GM21786 (cell line): ENCODE measurements around the gene RUSC2.
"Not testable (repeated sequence)": the region's sequence is repeated elsewhere in the genome, so short reads cannot be mapped to it uniquely, and the experiment has no call there.

Experiments used
- ATAC-seq: cut with Tn5 transposase; IDR thresholded peaks from one replicate; pipeline ENCODE4 v1.9.1; 2021; ENCODE audit not compliant: unreplicated experiment

Gene RUSC2

DNA sequence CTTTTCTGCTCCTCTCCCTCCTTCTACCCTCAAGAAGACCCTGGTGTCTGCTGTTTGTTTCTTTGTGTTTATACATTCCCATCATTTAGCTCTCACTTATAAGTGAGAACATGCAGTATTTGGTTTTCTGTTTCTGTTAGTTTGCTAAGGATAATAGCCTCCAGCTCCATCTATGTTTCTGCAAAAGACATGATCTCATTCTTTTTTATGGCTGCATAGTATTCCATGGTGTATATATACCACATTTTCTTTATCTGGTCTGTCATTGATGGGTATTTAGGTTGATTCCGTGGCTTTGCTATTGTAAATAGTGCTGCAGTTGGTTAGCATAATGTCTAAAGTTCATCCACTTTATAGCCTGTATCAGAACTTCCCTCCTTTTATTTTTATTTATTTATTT lies 3.2 kb downstream of the RUSC2 start:
- ATAC-seq = not testable (repeated sequence)

- no peak for ATAC-seq
Measured at GRCh38 chr9:35495984-35496383, 6.1 kb downstream of the RUSC2 start.

DNA sequence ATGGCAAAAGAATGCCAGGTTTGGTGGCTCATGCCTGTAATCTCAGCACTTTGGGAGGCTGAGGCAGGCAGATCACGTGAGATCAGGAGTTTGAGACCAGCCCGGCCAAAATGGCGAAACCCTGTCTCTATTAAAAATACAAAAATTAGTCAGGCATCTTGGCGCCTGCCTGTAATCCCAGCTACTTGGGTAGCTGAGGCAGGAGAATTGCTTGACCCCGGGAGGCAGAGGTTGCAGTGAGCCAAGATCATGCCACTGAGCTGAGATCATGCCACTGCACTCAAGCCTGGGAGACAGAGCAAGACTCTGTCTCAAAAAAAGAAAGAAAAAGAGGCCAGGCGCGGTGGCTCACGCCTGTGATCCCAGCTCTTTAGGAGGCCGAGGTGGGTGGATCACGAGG lies 8.3 kb downstream of the RUSC2 start:
- ATAC-seq = not testable (repeated sequence)

- no peak for ATAC-seq
Measured at GRCh38 chr9:35499029-35499700, 9.3 kb downstream of the RUSC2 start.

- no peak for ATAC-seq
Measured at GRCh38 chr9:35499701-35500030, 9.8 kb downstream of the RUSC2 start.

GRCh38 chr9:35500130-35500748 lies 10.3 kb downstream of the RUSC2 start:
- ATAC-seq = no peak

DNA sequence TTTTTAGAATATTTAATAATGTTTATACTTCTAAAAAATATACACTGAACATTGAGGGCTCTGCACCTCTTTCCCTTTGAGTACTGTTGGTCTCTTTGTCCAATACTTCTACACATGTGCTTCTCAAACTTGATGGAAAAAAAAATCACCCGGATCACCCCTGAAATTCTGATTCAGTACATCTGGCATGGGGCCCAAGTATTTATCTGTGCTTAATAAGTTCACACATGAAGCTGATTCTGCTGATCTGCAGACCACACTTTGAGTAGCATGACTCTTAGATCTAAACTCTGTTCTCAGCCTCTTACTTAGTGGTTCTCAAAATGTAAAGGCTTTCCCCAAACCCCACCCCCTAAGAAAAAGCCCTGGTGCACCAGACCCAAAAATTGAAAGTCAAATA lies 12.0 kb downstream of the RUSC2 start:
- ATAC-seq = no peak

DNA sequence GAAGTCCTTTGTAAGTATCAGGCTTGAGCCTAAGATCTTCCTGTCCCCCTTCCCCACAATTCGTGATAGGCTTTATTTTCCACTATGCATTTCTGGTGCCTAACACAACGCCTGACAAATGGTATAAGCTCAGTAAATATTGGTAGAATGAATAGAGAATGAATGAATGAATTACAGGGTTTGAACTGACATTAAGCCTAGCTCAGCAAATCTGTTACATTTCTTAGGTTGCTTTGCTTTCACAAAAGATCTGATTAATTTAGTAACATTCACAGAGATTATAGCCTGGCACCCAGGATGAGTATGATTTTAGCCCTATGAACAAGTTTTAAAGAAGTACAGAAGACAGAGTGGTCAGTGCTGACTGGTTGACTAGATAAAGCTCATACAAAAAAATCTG lies 16.4 kb downstream of the RUSC2 start:
- no peak for ATAC-seq

DNA sequence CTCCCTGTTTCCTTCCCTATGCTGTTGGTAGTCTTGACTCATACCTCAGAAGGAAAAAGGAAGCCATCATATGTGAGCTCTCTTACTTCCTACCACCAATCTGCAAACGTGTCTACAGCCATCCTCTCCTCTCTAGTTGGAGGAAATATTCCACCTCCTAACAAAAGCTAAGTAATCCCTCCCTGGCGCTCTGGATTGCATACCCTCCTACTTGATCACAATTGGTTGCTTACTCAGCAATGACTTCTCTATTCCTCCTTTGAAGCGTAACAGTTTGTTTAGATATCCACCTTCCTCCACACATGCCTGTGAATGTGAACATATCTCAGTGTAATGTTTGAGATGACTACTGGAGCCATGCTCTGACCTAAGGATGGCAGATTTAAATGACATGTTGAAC lies 18.2 kb downstream of the RUSC2 start:
- ATAC-seq = no peak

GRCh38 chr9:35510383-35510753 lies 20.5 kb downstream of the RUSC2 start:
- ATAC-seq = no peak

- ATAC-seq = no peak
Measured at GRCh38 chr9:35510754-35511428, 21.0 kb downstream of the RUSC2 start.

DNA sequence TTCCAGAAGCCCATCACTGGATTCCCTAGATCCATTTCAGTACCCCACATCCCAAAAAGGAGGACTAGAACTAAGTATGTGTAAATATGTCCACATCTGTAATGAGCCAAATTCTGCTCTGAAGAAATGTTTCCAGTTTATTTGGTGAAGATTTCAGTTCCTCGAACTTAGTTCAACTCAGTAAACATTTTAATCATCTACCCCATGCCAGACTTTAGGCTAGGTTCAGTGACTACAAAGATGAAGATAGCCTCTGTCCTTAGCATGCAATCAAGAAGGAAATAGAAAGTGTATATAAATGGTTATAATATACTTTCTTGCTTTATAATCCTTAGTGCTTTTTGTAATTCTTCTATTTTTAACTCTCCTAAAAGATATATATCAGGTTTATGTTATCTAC lies 21.5 kb downstream of the RUSC2 start:
- ATAC-seq = no peak

GRCh38 chr9:35515766-35516165 lies 25.9 kb downstream of the RUSC2 start:
- ATAC-seq = no peak

- no peak for ATAC-seq
Measured at GRCh38 chr9:35516479-35516878, 26.6 kb downstream of the RUSC2 start.

- no peak for ATAC-seq
Measured at GRCh38 chr9:35517131-35517530, 27.2 kb downstream of the RUSC2 start.

- ATAC-seq = no peak
Measured at GRCh38 chr9:35517552-35518224, 27.8 kb downstream of the RUSC2 start.

- ATAC-seq = no peak
Measured at GRCh38 chr9:35518225-35518821, 28.4 kb downstream of the RUSC2 start.

DNA sequence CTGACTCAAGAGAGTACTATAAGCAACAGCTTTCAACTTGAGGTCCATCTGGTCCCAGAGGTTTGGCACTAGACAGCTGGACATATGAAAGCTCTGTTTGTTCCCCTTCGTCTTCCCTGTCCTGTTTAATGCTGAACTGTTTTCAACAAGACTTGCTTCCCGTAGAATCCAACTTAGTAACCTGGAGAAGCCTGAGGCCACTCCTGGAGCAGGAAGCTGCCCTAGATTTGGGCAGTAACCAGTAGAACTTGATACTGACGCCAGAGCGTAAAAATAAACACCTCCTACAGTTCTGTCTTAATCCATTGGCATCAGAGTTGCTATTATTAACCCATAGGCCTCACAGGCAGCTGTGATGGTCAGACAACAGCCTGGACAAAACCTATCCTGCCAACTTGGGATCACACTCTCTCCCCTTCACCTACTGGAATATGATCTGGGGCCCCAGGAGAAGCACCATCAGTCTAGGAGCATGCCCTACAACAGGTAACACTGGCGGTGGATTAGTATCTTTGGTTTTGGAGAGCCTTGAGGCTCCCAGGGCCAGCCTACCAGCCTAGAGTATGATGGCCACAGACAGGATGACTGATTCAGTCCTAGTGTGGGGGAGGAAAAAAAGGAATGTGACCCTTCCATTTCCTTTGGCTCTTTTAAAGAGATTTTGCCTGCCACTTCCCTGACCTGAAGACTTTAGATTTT lies 29.2 kb downstream of the RUSC2 start:
- no peak for ATAC-seq

GRCh38 chr9:35519692-35520363 lies 29.9 kb downstream of the RUSC2 start:
- ATAC-seq = no peak

GRCh38 chr9:35520364-35520710 lies 30.4 kb downstream of the RUSC2 start:
- no peak for ATAC-seq

DNA sequence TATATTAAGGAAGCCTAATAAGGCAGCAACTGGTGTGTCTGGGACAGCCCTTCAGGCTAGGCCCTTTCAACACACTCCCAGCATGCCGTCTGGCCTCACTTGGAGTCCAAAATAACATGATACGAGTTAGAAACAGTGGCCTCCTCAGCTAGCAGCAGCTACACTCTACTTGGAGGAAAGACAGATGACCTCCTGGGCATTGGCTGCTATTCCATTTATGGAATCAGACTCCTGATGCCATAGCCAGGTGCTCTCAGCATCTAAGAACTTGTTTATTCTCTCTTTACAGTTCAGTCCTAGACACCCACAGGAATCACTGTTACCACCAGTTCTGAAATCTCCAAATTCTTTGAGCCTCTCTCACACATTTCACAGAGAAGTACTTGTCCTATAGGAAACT lies 31.8 kb downstream of the RUSC2 start:
- no peak for ATAC-seq
